Measurements from ENCODE around the gene NLN. TPM values are rescaled to one million over a fixed set of nuclear protein-coding genes. Genes with fewer than 3 reads are reported as not detected.

NLN gene
- total RNA-seq, 1 donor from 2014 or later: 4.7 TPM

DNA sequence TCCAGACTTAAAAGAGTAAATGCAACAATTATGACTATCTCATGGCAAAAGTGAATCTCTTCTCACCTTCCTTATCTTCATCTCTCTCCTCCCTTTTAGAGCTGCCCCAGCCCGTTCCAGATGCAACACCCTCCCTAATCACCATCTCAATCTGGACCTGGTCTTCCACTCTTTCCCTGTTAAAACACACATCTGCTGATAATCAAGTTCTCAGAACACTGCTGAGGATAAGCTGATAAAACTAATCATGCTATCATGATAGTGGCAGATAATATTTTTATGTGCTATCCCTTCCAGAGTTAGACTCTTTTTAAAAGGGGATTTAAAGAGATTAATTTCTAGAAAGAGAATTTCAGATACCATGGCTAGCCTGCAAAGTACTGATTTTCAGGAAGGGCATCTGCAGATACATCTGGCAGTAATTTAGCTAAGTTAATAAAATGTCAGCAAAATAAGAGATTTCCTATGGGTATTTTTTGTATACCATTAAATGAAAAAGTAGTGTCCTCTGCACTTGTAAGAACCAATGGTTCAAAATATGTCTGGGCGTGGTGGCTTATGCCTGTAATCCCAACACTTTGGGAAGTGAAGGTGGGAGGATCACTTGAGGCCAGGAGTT lies 17.3 kb upstream of the NLN start:
- intact Hi-C loops (cut with DNase I): no loop called here
- TF ChIP-seq, protein P1, sequence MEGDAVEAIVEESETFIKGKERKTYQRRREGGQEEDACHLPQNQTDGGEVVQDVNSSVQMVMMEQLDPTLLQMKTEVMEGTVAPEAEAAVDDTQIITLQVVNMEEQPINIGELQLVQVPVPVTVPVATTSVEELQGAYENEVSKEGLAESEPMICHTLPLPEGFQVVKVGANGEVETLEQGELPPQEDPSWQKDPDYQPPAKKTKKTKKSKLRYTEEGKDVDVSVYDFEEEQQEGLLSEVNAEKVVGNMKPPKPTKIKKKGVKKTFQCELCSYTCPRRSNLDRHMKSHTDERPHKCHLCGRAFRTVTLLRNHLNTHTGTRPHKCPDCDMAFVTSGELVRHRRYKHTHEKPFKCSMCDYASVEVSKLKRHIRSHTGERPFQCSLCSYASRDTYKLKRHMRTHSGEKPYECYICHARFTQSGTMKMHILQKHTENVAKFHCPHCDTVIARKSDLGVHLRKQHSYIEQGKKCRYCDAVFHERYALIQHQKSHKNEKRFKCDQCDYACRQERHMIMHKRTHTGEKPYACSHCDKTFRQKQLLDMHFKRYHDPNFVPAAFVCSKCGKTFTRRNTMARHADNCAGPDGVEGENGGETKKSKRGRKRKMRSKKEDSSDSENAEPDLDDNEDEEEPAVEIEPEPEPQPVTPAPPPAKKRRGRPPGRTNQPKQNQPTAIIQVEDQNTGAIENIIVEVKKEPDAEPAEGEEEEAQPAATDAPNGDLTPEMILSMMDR (IDR thresholded peaks at IDR 0.05): no peak
- Histone ChIP-seq H3K27ac (no peak overlapping the region), H3K4me3 (no peak overlapping the region), H3K9me3 (no peaks in the 10 kb centered on the region), H3K4me1 (no peaks in the 10 kb centered on the region), H3K27me3 (no peaks in the 10 kb centered on the region), H3K36me3 (peaks cover 15 to 21% of the 10 kb centered on the region in 2 donors)
- DNase-seq (ENCODE audit: low spot score in 2 of 2): no peak

DNA sequence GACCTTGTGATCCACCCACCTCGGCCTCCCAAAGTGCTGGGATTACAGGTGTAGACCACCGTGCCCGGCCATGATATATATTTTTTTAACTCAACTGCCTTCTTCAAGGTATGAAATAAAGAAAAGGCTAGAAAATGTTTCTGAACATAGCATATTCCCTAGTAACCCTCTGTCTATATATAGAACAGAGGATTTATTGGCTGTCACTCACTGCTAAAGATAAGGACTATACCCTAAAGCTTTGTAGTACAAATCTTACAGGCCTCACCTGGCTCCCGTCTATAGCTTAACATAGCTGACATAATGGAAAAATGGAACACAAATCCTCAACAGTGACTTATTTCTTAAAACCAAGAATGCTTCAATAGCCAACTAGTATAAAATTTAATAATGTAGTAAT lies 14.3 kb upstream of the NLN start:
- H3K4me1 ChIP-seq: no peaks in the 10 kb centered on the region
- no peaks in the 10 kb centered on the region for H3K9me3 ChIP-seq
- H3K36me3 ChIP-seq: peaks cover 12 to 28% of the 10 kb centered on the region in 2 donors
- no peak for DNase-seq (ENCODE audit: low spot score in 2 of 2)
- no peak overlapping the region for H3K4me3 ChIP-seq
- TF ChIP-seq, protein P1 (IDR thresholded peaks at IDR 0.05): no peak
- no peaks in the 10 kb centered on the region for H3K27me3 ChIP-seq
- intact Hi-C loops (cut with DNase I): no loop called here
- H3K27ac ChIP-seq: no peak overlapping the region

DNA sequence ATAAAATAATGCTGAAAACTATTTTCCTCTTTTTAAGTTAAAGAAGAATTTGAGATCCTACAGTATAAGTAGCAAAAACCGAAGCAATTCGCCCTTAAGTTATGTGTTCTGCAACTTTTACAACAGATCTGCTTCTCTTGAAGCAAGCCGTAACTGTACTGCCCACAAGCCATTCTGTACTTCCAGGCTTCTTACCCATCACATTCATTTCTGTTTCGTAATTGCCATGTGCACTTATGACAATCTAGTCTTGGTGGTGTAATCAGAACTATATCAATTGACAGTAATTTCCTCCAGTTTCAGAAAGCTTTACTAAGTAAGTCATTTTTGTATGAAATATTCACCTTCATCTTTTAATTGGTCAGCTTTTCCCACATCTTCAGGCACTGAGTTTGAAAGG lies 13.9 kb upstream of the NLN start:
- peaks cover 9 to 28% of the 10 kb centered on the region in 2 donors for H3K36me3 ChIP-seq
- intact Hi-C loops (cut with DNase I): no loop called here
- TF ChIP-seq, protein P1 (IDR thresholded peaks at IDR 0.05): no peak

DNA sequence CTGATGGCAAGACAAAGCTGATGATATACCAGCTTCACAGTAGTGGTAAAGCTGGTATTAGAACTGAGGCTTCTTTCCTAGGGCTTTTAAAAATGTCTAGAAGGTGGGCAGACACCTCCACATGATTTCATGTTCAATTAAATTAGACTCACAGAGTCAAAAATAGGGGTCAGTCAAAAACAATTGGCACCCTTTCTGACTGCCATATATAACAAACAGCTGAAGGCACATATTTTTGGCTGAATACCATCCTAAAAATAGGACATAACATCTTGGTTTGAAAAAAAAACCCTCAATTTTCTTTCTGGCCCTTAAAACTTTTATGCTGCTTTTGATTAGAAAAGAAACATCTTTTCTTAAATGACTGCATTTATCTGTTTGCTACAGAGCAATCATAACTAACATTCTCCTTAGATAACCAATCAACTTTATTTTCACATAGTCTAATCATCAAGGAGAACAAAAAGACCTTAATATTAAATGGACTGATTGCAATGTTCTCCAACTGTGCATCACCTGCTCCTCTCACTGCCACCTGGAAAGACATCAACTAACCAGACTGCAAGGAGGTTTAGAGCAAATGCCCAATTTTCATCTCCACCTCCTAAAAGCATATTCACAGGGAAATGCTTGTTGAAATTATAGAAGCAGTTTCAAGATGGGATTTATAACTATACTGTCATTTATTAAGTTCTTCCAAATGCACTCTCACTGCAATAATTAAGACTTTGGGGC lies 3.3 kb upstream of the NLN start:
- Histone ChIP-seq H3K4me3 (no peak overlapping the region), H3K9me3 (no peaks in the 10 kb centered on the region), H3K27me3 (no peaks in the 10 kb centered on the region), H3K36me3 (peaks cover 0 to 7% of the 10 kb centered on the region in 2 donors), H3K4me1 (peaks cover 0 to 4% of the 10 kb centered on the region in 2 donors), H3K27ac (no peak overlapping the region)
- TF ChIP-seq, protein P1 (IDR thresholded peaks at IDR 0.05): no peak
- DNase-seq (ENCODE audit: low spot score in 2 of 2): no peak
- intact Hi-C loops (cut with DNase I): no loop called here

More for the DNA sequence above, 13.9 kb upstream of the NLN start:
- no peaks in the 10 kb centered on the region for H3K27me3 ChIP-seq
- no peaks in the 10 kb centered on the region for H3K4me1 ChIP-seq
- DNase-seq (ENCODE audit: low spot score in 2 of 2): no peak
- H3K9me3 ChIP-seq: no peaks in the 10 kb centered on the region
- H3K4me3 ChIP-seq: no peak overlapping the region
- no peak overlapping the region for H3K27ac ChIP-seq

DNA sequence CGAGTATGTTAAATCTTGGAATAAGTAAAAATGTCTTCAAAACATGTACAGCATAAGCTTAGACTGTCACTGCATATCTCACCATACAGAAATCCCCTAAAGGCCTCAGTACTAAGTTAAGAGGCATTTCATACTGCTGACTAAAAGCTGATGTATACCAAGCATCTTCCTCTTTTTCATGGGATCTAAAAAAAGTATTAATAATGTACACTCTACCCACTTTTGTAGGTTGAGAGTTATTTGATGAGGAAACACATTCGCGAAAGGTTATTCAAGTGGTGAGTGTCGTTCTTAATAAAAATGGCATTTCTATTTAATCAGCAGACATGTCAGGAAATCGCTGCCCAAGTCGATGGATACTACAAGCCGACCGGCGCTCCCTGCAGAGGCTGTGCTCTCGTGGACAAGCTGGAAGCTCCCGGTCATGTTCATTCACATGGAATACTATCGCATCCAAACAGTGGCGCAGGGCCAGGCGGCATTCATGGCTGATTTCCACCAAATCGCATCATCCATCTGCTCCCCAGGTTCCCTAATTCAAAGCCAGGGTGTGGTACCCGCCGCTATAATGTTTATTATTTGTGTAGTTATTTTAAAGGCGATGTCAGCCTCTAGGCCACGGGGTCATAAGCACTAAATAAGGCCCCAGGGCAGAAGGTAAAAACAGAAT lies 820 bp upstream of the NLN start:
- Histone ChIP-seq H3K27me3 (no peaks in the 10 kb centered on the region), H3K36me3 (no peaks in the 10 kb centered on the region), H3K27ac (peak overlapping the region; percentile 80 to 86), H3K4me3 (peak overlapping the region; percentile 89 to 97), H3K9me3 (no peaks in the 10 kb centered on the region), H3K4me1 (peaks cover 0 to 4% of the 10 kb centered on the region in 2 donors)
- intact Hi-C loops (cut with DNase I): loop anchor here (5.0 to 10.0 kb wide), 3 partner anchors 159 to 1556 kb away; partner anchors contain the start of genes CENPK, ERBIN, PPWD1 and RNF180
- TF ChIP-seq, protein P1 (IDR thresholded peaks at IDR 0.05): no peak
- DNase-seq (ENCODE audit: low spot score in 2 of 2): peak; percentile 9 to 78
